SK-N-SH treated with all-trans-retinoic acid at 6 μM for 48 hours (cell line): ENCODE results near the gene KMT5B.

Experiments used
- BACH2 ChIP-seq: fragments of 250-450 bp; sonication (Bioruptor Pico); IDR thresholded peaks from 2 replicates; pipeline ENCODE4 v1.9.0; 2021; ENCODE audit warnings: mild to moderate bottlenecking, borderline replicate concordance
- OSR1 ChIP-seq: fragments of 250-450 bp; sonication (Bioruptor Pico); IDR thresholded peaks from 2 replicates; pipeline ENCODE4 v1.8.0; 2022; ENCODE audit warnings: moderate library complexity, mild to moderate bottlenecking, inconsistent platforms

DNA sequence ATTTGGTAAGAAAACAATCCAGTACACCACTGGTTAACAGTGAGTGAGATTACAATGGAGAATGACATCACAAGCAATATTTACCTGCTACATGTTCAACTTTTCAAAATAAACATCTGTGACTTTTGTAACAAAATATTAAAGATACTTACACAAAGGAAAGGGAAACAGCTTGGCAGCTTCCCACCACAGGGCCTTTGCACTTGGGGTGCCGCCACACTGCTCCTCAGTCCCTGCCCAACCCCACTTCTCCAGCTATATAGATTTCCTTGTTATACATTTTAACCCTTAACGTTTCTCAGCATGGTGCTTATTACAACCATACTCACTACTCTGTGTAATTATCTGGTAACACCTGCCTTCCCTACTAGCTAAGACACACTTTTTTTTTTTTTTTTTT, 10.9 kb downstream of the KMT5B start:
- TF ChIP-seq BACH2 (CRISPR knock-in tag) (no peak), OSR1 (no peak)
